HG03520 (cell line): ENCODE measurements around the gene PLAC9.
"Not testable (repeated sequence)": the region's sequence is repeated elsewhere in the genome, so short reads cannot be mapped to it uniquely, and the experiment has no call there.

Experiments used
- ATAC-seq: cut with Tn5 transposase; IDR thresholded peaks from one replicate; pipeline ENCODE4 v1.9.1; 2021; ENCODE audit warnings: mild to moderate bottlenecking, moderate library complexity; ENCODE audit not compliant: unreplicated experiment

Gene PLAC9

GRCh38 chr10:80137920-80138319 is 5.4 kb downstream of the PLAC9 start:
- no peak for ATAC-seq

- no peak for ATAC-seq
Observed at GRCh38 chr10:80139265-80139664, 6.7 kb downstream of the PLAC9 start.

- ATAC-seq, result no peak
Observed at GRCh38 chr10:80140251-80140650, 7.7 kb downstream of the PLAC9 start.

- no peak for ATAC-seq
Observed at GRCh38 chr10:80141696-80142460, 9.3 kb downstream of the PLAC9 start.

- peak; percentile 41 for ATAC-seq
Observed at GRCh38 chr10:80144067-80144695, 11.7 kb downstream of the PLAC9 start.

GRCh38 chr10:80144696-80145131 is 12.2 kb downstream of the PLAC9 start:
- peak; percentile 33 for ATAC-seq

- not testable (repeated sequence) for ATAC-seq
Observed at GRCh38 chr10:80145406-80146308, 13.1 kb downstream of the PLAC9 start.

- ATAC-seq, result no peak
Observed at GRCh38 chr10:80146918-80147317, 14.4 kb downstream of the PLAC9 start.

- no peak for ATAC-seq
Observed at GRCh38 chr10:80148166-80148805, 15.8 kb downstream of the PLAC9 start.

GRCh38 chr10:80149123-80149522 is 16.6 kb downstream of the PLAC9 start:
- ATAC-seq, result no peak

- ATAC-seq, result no peak
Observed at GRCh38 chr10:80150172-80150571, 17.6 kb downstream of the PLAC9 start.

- no peak for ATAC-seq
Observed at GRCh38 chr10:80152820-80153219, 20.3 kb downstream of the PLAC9 start.

- no peak for ATAC-seq
Observed at GRCh38 chr10:80153460-80153859, 20.9 kb downstream of the PLAC9 start.

GRCh38 chr10:80154626-80154977 is 22.1 kb downstream of the PLAC9 start:
- no peak for ATAC-seq

GRCh38 chr10:80154978-80155695 is 22.6 kb downstream of the PLAC9 start:
- ATAC-seq, result no peak

GRCh38 chr10:80155696-80156215 is 23.2 kb downstream of the PLAC9 start:
- no peak for ATAC-seq

GRCh38 chr10:80156216-80156615 is 23.7 kb downstream of the PLAC9 start:
- no peak for ATAC-seq

GRCh38 chr10:80157561-80157960 is 25.0 kb downstream of the PLAC9 start:
- no peak for ATAC-seq

- no peak for ATAC-seq
Observed at GRCh38 chr10:80158126-80158525, 25.6 kb downstream of the PLAC9 start.

- ATAC-seq, result no peak
Observed at GRCh38 chr10:80158598-80159127, 26.1 kb downstream of the PLAC9 start.
